ENCODE measurements around the gene LYPD6B. TPM values are rescaled to one million over a fixed set of nuclear protein-coding genes. Genes with fewer than 3 reads are reported as not detected.

Gene LYPD6B
- total RNA-seq, 2 donors from 2014 or later: 1.4 TPM; not detected in 1

DNA sequence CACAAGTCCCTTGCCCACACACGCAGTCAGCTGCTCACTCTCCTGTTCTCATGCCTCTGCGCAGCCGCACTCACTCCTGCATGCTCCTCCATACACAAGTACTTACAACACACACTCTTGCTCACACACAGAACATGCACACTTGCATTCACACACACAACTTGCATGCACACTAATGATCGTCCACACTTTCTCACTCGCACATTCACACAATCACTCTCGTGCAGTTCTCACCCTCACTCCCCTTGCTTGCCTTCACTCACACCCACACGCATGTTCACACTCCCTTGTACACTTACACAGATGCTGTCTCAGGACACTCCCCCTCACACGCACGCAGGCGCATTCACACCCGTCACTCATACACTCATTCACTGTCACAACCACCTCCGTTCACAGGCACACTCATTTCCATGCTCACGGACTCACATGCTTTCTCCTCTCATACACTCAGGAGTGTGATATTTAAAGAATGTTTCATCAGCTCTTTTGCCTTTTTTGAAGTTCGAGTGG, 36.1 kb upstream of the LYPD6B start:
- no peak for DNase-seq
- ATAC-seq: no peak
- Mint-ChIP-seq H3K27ac (peak overlapping the region; percentile 85), H3K27me3 (no peaks in the 10 kb centered on the region), H3K4me1 (peaks cover 21% of the 10 kb centered on the region), H3K36me3 (ENCODE audit: low read depth) (peaks cover 18% of the 10 kb centered on the region), H3K4me3 (no peak overlapping the region)
- no peaks in the 10 kb centered on the region for H3K9me3 ChIP-seq (ENCODE audit: control insufficient read depth, low read length, poor library complexity, severe bottlenecking)

DNA sequence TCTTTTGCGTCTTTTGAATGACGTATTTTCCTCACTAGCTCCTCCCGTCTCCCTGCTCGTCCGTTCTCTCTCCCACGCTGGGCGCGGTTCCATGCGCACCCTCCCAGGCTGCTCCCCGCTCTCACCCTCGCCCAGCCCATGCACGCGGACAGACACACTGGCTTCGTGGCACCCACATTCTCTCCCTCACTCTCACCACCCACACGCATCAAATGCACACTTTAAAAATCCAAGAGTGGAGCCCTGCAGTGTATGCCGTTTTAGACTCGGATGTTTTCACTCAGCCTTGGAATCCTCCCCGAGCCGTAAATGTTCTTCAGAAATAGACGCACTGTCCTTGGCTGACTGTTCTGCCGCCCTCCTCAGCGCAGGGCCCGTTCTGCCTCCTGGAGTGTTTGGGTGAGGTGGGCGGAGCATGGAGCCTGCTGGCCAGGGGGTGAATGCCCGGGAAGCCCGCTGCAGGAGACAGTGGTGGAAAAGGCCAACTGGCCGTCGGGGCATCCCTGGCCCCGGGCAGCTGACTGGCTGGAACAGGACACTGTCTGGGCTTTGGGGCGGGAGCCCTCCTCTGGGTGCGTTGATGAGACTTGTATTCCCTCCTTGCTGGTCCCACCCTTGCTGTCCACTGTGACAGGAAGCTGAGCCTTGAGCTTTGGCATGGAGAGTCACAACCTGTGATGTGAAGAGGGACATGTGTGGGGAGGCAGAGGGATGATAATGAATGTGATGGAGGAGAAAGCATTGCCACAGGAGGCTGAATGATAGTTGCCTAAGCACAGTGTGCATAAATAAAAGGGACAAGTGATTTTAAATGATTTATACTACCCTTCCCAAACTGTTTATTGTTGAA, 35.4 kb upstream of the LYPD6B start:
- H3K4me3 Mint-ChIP-seq: no peak overlapping the region
- peak overlapping the region; percentile 85 for H3K27ac Mint-ChIP-seq
- H3K4me1 Mint-ChIP-seq: peaks cover 17% of the 10 kb centered on the region
- DNase-seq: no peak
- H3K27me3 Mint-ChIP-seq: no peaks in the 10 kb centered on the region
- ATAC-seq: no peak
- peaks cover 18% of the 10 kb centered on the region for H3K36me3 Mint-ChIP-seq (ENCODE audit: low read depth)
- no peaks in the 10 kb centered on the region for H3K9me3 ChIP-seq (ENCODE audit: control insufficient read depth, low read length, poor library complexity, severe bottlenecking)

DNA sequence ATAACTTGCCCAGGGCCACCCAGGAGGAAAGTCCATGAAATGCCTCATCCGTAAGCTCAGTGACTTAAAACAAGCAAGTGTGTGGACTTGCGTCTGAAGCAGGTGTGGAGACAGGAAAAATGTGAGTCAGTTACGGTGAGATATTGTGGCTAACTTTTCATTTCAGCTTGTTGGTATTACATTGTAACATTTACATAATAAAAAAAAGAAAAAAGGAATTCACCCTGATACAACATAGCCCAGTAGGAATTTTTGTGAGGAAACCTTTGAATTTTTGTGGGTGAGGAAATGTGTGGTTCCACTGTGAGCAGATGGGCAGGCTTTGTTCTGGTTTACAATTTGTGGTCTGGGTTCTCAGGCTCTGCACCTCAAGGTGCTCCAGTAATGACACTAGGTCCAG, 33.7 kb upstream of the LYPD6B start:
- DNase-seq (no peak), ATAC-seq (no peak)
- H3K4me3 Mint-ChIP-seq: no peak overlapping the region
- H3K4me1 Mint-ChIP-seq: peaks cover 15% of the 10 kb centered on the region
- no peak overlapping the region for H3K27ac Mint-ChIP-seq
- H3K9me3 ChIP-seq (ENCODE audit: control insufficient read depth, low read length, poor library complexity, severe bottlenecking): no peaks in the 10 kb centered on the region
- peaks cover 18% of the 10 kb centered on the region for H3K36me3 Mint-ChIP-seq (ENCODE audit: low read depth)
- no peaks in the 10 kb centered on the region for H3K27me3 Mint-ChIP-seq

DNA sequence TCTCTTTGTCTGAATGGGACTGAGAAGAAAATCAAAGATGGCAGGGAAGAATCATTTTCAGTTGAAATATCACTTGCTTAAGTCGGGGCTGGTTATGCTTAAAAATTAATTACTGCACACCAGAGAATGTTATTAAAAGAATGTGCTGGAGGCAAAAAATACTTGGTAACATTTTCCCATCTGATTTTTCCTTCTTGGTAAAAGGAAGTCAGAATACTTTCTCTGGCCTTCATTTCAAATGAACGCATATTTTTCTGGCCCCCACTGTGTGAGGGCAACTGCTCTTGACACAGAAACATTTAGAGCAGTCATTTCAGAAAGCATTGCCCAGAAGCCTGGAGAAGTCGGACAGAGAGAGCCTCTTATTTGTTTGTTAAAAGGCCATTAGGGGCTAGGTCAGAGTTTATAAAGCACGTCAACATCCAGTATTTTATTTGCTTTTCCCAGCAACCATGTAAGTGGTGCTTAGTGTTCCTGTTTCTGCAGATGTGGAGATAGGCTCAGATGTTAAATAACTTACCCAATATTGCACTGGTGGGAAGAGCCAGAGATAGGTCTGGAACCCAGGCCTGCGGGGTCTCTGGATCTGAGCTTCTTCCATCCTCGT, 32.9 kb upstream of the LYPD6B start:
- no peak overlapping the region for H3K4me3 Mint-ChIP-seq
- no peak overlapping the region for H3K27ac Mint-ChIP-seq
- H3K9me3 ChIP-seq (ENCODE audit: control insufficient read depth, low read length, poor library complexity, severe bottlenecking): no peaks in the 10 kb centered on the region
- no peak for DNase-seq
- H3K27me3 Mint-ChIP-seq: no peaks in the 10 kb centered on the region
- peaks cover 18% of the 10 kb centered on the region for H3K36me3 Mint-ChIP-seq (ENCODE audit: low read depth)
- ATAC-seq: no peak
- H3K4me1 Mint-ChIP-seq: peaks cover 15% of the 10 kb centered on the region

DNA sequence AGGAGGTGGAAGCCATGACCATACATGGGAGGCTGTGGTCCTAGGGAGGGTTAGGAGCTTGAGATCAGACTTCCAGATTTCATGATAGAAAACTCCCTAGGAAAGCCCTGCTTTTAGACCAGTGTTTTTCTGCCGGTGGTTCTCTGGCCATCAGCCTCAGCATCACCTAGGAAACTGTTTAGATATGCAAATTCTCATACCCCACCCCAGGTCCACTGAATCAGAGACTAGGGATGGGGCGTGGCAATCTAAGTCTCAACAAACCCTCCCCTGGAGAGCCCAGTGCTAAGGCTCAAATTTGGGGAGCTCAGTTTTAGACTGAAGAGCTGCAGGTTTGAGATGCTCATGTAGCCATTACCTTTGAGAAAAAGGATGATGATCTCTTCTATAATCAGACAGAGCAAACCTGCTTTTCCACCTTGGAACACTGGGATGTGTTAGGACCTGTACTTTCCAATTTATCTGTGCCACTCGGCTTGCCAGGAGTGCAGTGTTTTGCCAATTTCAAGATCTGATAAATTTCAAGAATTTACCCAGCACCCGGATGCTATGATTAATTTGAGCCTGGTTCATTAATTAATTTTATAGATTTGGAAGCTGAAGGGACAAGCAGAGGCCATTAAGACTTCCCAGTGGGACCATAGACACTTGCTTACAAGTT, 31.5 kb upstream of the LYPD6B start:
- peaks cover 19% of the 10 kb centered on the region for H3K36me3 Mint-ChIP-seq (ENCODE audit: low read depth)
- H3K4me1 Mint-ChIP-seq: peaks cover 15% of the 10 kb centered on the region
- H3K9me3 ChIP-seq (ENCODE audit: control insufficient read depth, low read length, poor library complexity, severe bottlenecking): no peaks in the 10 kb centered on the region
- H3K27me3 Mint-ChIP-seq: no peaks in the 10 kb centered on the region
- H3K27ac Mint-ChIP-seq: peak overlapping the region; percentile 39
- H3K4me3 Mint-ChIP-seq: no peak overlapping the region
- DNase-seq (no peak), ATAC-seq (no peak)

DNA sequence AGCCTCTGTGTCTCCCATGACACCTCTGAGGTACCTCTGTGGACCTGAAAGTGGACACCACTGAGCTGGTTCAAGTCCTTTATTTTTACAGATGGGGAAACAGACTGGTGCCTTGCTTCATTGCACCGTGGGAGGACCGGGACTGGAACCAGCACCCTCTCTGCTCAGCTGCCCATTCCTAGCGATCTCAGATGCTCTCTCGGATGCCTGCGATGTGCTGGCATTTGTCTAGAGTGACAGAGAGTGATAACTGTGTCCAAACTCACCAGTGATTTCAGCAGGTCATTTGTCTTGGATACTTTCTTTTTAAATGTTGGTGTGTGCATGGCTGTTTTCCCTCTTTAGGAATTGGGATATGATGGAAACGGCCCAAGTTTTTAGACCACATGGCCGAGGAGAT, 30.1 kb upstream of the LYPD6B start:
- Mint-ChIP-seq H3K27ac (no peak overlapping the region), H3K36me3 (ENCODE audit: low read depth) (peaks cover 11% of the 10 kb centered on the region)
- no peak for ATAC-seq

DNA sequence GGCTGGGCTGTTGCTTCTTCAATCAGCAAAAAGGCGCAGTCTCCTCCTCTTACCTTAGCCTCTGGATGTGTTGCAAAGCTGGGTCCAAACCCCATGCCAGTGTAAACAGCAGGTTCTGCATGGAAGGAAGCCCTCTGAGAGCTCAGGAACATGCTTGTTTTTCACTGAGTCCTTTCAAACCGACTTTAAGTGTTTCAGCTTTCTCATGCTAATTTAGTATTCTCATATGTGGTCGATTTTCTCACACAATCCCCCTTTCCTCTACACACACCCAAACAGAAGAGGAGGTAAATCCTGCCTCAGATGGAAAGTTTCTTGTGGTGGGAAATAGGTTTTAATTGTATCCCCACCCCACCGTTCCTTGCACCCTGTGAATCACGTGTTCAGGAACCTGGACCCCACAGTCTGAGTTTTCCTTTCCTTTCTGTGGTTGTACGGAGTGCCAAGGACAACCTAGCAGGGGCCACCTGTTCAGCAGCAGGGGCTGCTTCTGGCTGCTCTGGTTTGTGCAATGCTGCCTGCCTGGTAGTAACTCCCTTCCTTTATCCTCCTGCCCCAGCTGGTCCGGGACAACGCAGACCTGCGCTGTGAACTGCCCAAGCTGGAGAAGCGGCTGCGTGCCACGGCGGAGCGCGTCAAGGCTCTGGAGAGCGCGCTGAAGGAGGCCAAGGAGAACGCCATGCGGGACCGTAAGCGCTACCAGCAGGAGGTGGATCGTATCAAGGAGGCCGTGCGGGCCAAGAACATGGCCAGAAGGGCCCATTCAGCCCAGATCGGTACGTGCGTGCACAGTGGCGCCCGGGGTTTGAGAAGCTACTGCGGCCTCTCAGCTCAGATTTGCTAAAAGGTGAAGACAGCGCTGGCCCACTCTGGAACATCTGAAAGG, 28.7 kb upstream of the LYPD6B start:
- Mint-ChIP-seq H3K36me3 (ENCODE audit: low read depth) (peaks cover 11% of the 10 kb centered on the region), H3K27me3 (no peaks in the 10 kb centered on the region), H3K4me1 (peaks cover 7% of the 10 kb centered on the region), H3K4me3 (no peak overlapping the region), H3K27ac (no peak overlapping the region)
- DNase-seq (no peak), ATAC-seq (no peak)
- H3K9me3 ChIP-seq (ENCODE audit: control insufficient read depth, low read length, poor library complexity, severe bottlenecking): no peaks in the 10 kb centered on the region

More for the DNA sequence above, 30.1 kb upstream of the LYPD6B start:
- DNase-seq: no peak
- H3K9me3 ChIP-seq (ENCODE audit: control insufficient read depth, low read length, poor library complexity, severe bottlenecking): no peaks in the 10 kb centered on the region
- H3K27me3 Mint-ChIP-seq: no peaks in the 10 kb centered on the region
- H3K4me1 Mint-ChIP-seq: peaks cover 7% of the 10 kb centered on the region
- H3K4me3 Mint-ChIP-seq: no peak overlapping the region

DNA sequence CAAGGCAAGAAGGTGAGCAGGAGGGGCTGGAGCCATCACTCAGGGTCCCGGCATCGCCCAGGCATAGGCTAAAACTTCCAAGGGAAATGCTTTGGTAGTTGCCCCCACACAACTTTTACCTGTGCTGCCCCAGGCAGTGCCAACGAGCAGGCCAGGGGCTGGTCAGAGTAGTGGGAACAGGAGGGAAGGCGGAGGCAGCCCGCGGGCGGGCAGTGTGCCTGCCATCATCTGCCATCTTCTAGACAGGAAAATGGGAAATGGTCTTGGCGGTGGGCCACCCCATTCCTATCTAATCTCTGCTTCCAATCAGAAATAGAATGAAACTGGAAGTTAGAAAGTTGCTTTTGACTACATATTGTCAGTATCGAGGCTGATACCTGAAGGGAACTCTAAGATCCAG, 26.0 kb upstream of the LYPD6B start:
- Mint-ChIP-seq H3K4me1 (peaks cover 15% of the 10 kb centered on the region), H3K27ac (peak overlapping the region; percentile 45), H3K27me3 (no peaks in the 10 kb centered on the region), H3K36me3 (ENCODE audit: low read depth) (peaks cover 7% of the 10 kb centered on the region), H3K4me3 (no peak overlapping the region)
- DNase-seq: no peak
- no peak for ATAC-seq
- no peaks in the 10 kb centered on the region for H3K9me3 ChIP-seq (ENCODE audit: control insufficient read depth, low read length, poor library complexity, severe bottlenecking)

DNA sequence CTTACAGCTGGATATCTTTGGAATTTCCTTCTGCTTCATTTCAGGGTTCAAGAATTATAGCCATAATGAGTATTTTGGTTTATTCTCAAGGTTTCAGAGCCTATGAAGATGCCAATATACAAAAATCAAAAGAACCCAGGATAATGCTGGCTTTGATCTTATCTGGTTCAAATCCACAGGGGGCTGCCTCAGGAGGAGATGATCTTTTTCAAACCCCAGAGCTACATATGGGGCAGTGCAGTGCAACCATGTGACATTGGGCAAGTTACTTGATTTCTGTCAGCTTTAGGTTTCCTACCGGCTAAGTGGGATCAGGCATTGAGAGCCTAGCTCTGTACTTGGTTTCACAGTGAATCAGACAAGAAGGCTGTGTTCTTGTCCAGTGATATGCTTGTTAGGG, 23.0 kb upstream of the LYPD6B start:
- Mint-ChIP-seq H3K27ac (peak overlapping the region; percentile 74), H3K4me1 (peaks cover 16% of the 10 kb centered on the region)
- DNase-seq: no peak

DNA sequence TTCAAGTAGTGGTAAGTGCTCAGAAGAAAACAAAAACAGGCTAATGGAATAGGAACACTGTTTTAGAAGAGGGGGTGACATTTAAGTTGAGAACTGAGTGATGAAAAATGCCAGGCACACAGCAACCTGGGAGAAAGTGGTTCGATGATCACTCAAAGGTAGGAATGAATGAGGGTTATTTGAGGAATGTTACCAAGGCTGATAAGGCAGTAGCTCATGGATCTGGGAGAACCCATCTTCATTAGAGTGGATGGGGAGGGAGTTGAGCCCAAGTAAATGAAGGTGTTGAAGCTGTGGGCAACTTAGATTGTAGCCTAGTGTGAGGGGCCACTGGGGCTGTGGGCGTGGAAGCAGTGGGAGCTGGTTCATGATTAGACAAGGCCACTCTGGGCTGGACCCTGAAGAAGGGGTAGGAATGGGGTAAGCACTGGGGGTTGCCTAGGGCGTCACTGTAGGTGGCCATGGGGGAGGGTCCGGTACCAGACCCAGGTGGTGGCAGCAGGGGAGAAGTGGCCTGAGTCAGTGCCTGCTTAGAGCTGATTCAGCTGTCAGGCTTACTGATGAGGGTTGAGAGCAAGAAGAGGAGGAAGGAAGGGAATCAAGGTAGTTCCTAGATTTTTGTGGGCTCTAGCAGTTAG, 22.5 kb upstream of the LYPD6B start:
- no peaks in the 10 kb centered on the region for H3K9me3 ChIP-seq (ENCODE audit: control insufficient read depth, low read length, poor library complexity, severe bottlenecking)
- Mint-ChIP-seq H3K27ac (peak overlapping the region; percentile 74), H3K4me1 (peaks cover 16% of the 10 kb centered on the region), H3K27me3 (no peaks in the 10 kb centered on the region), H3K4me3 (no peak overlapping the region), H3K36me3 (ENCODE audit: low read depth) (peaks cover 7% of the 10 kb centered on the region)
- ATAC-seq (no peak), DNase-seq (no peak)

More for the DNA sequence above, 23.0 kb upstream of the LYPD6B start:
- no peaks in the 10 kb centered on the region for H3K27me3 Mint-ChIP-seq
- no peaks in the 10 kb centered on the region for H3K9me3 ChIP-seq (ENCODE audit: control insufficient read depth, low read length, poor library complexity, severe bottlenecking)
- H3K36me3 Mint-ChIP-seq (ENCODE audit: low read depth): peaks cover 7% of the 10 kb centered on the region
- H3K4me3 Mint-ChIP-seq: no peak overlapping the region
- ATAC-seq: no peak

DNA sequence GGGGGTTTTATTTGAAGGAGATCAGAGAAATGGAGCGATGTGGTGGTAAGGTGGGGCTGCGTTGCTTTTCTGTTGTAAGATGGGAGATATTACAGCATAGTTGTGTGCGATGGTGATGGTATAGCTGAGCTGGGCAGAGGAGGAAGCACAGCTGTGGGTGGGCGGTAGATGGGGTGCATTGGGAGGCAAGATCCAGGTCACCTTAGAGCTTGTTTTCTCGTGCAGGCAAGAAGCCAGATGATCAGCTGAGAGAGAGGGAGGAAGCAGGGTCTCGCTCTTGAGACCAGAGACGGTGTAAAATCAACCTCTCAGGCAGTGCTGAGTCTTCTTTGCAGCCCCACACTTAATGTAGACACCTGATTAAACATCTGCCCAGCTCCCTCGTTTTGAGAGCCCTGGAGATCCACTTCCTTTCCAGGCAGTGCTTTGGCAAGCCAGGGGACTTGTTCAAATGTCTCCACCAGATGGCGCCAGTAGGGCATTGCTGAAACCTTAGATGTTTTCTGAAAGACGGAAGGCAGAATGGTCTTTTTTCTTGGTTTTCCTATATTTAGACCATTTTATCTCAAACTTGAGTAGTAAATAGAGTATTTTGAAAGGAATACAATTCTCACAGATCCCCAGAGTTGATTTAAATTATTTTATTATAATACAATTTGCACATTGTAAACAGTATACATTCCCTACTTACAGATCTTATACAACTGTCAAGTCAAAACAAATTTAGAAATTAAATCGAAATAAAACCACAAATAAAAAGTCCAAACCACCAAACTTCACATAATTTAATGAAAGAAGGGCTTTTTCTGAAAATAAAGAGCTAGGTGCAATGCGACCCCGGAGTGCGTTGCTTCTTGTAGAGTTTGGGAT, 21.1 kb upstream of the LYPD6B start:
- Mint-ChIP-seq H3K4me3 (peak overlapping the region; percentile 33), H3K27me3 (no peaks in the 10 kb centered on the region), H3K36me3 (ENCODE audit: low read depth) (peaks cover 4% of the 10 kb centered on the region), H3K4me1 (peaks cover 16% of the 10 kb centered on the region), H3K27ac (peak overlapping the region; percentile 74)
- ATAC-seq (peak; percentile 75), DNase-seq (peak; percentile 42 to 68 (median 44))
- H3K9me3 ChIP-seq (ENCODE audit: control insufficient read depth, low read length, poor library complexity, severe bottlenecking): no peaks in the 10 kb centered on the region

All from T-helper 17 cell (primary cell).